ENCODE data around the gene CSTF2T.

CSTF2T gene, protein sequence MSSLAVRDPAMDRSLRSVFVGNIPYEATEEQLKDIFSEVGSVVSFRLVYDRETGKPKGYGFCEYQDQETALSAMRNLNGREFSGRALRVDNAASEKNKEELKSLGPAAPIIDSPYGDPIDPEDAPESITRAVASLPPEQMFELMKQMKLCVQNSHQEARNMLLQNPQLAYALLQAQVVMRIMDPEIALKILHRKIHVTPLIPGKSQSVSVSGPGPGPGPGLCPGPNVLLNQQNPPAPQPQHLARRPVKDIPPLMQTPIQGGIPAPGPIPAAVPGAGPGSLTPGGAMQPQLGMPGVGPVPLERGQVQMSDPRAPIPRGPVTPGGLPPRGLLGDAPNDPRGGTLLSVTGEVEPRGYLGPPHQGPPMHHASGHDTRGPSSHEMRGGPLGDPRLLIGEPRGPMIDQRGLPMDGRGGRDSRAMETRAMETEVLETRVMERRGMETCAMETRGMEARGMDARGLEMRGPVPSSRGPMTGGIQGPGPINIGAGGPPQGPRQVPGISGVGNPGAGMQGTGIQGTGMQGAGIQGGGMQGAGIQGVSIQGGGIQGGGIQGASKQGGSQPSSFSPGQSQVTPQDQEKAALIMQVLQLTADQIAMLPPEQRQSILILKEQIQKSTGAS

DNA sequence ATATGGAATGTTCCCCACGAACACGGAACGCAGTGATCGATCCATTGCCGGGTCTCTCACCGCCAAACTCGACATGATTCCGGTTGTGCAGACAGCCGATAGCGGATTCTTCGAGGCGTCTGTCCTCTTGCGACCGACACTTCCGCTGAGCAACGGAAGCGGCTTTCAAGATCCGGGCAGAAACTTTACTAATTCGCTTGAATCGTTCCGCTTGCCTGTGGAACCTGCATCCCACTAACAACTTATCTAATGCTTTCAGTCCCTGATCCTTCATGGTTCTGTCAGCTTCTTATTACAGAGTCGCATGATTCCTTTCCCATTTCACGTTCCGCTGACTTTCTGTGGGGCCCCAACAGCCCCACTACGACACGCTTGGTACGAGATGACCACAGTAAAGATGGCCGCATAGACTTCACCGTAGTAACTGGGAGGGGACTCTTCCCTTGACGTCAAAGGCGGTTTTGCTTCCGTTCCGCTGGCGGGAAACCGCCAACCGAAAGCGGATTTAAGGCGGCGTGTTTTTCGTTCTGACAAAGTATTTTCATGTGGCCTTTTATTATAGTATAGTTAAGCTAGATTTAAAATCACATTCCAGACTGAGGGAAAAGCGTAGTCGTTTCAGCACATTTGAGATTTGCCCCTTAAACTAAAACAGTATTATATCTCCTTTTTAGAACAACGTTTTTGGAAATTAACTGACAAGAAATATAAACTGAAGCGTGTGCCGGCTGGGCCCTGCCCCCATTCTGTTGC, at the start of gene CSTF2T:
CSTF2T (minus strand) TSS at position 121 of the 753 bp plus-strand sequence; CDS start at position 75, 46 bp downstream.
- Mint-ChIP-seq H3K4me3 (peak within 1 kb of the TSS; percentile 99), H3K4me1 (peaks cover 45% of the 10 kb centered on the region), H3K27me3 (no peaks in the 10 kb centered on the region), H3K9me3 (no peaks in the 10 kb centered on the region), H3K36me3 (ENCODE audit: insufficient read depth) (peaks cover 18% of the 10 kb centered on the region), H3K27ac (ENCODE audit: low read depth) (peak within 1 kb of the TSS; percentile 99)
- ATAC-seq (replicated peaks; ENCODE audit: extremely low read depth, poor library complexity, severe bottlenecking), result peak; percentile 91
- peak; percentile 89 to 94 for DNase-seq (ENCODE audit: low spot score in 2 of 2)

DNA sequence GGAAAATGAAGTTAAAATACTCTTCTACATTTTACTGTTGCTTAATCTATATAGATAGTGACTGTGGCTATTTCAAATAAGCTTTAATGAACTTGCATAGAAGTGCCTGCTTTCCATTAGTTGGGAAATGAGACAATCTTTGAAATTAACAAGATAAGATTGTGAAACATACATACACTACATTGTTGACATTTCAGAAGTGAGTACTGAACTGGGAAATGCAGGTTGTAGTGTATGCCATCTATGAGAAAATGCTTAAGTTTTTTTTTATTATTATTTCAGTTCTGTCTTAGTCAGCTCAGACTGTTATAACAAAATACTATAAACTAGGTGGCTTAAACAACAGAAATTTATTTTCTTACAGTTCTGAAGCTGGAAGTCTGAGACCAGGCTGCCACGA, 49.6 kb upstream of the CSTF2T start:
- ATAC-seq (replicated peaks; ENCODE audit: extremely low read depth, poor library complexity, severe bottlenecking), result no peak
- Mint-ChIP-seq H3K36me3 (ENCODE audit: insufficient read depth) (no peaks in the 10 kb centered on the region), H3K9me3 (no peaks in the 10 kb centered on the region), H3K4me1 (no peaks in the 10 kb centered on the region), H3K4me3 (no peak overlapping the region), H3K27me3 (no peaks in the 10 kb centered on the region), H3K27ac (ENCODE audit: low read depth) (no peak overlapping the region)
- no peak for DNase-seq (ENCODE audit: low spot score in 2 of 2)

DNA sequence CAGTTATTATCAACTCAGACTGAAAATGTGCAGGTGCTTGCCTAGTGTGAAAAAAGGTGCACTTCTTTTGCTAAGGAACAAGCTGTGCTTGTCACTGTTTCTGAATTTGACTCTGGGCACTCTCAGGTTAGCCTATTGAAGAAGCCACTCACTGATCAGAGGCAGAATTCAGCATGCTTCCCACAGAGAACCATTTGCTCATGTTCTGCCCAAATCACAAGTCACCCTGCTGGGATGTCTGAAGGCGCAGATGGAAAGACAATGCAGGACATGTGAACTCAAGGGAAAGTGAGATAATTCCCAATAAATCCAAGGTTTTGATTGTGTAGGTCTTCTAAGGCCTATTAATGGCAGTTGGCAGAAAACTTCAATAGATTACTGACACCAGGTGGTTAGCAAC, 47.8 kb upstream of the CSTF2T start:
- no peaks in the 10 kb centered on the region for H3K27me3 Mint-ChIP-seq
- ATAC-seq (replicated peaks; ENCODE audit: extremely low read depth, poor library complexity, severe bottlenecking), result no peak

GRCh38 chr10:51745397-51745796, 46.0 kb upstream of the CSTF2T start:
- Mint-ChIP-seq H3K27ac (ENCODE audit: low read depth) (no peak overlapping the region), H3K4me1 (no peaks in the 10 kb centered on the region), H3K4me3 (no peak overlapping the region), H3K27me3 (no peaks in the 10 kb centered on the region), H3K9me3 (no peaks in the 10 kb centered on the region), H3K36me3 (ENCODE audit: insufficient read depth) (no peaks in the 10 kb centered on the region)
- DNase-seq (ENCODE audit: low spot score in 2 of 2) (no peak), ATAC-seq (replicated peaks; ENCODE audit: extremely low read depth, poor library complexity, severe bottlenecking) (no peak)

More for the DNA sequence above, 47.8 kb upstream of the CSTF2T start:
- Mint-ChIP-seq H3K27ac (ENCODE audit: low read depth) (no peak overlapping the region), H3K4me3 (no peak overlapping the region), H3K9me3 (no peaks in the 10 kb centered on the region), H3K4me1 (no peaks in the 10 kb centered on the region), H3K36me3 (ENCODE audit: insufficient read depth) (no peaks in the 10 kb centered on the region)
- DNase-seq (ENCODE audit: low spot score in 2 of 2), result no peak

DNA sequence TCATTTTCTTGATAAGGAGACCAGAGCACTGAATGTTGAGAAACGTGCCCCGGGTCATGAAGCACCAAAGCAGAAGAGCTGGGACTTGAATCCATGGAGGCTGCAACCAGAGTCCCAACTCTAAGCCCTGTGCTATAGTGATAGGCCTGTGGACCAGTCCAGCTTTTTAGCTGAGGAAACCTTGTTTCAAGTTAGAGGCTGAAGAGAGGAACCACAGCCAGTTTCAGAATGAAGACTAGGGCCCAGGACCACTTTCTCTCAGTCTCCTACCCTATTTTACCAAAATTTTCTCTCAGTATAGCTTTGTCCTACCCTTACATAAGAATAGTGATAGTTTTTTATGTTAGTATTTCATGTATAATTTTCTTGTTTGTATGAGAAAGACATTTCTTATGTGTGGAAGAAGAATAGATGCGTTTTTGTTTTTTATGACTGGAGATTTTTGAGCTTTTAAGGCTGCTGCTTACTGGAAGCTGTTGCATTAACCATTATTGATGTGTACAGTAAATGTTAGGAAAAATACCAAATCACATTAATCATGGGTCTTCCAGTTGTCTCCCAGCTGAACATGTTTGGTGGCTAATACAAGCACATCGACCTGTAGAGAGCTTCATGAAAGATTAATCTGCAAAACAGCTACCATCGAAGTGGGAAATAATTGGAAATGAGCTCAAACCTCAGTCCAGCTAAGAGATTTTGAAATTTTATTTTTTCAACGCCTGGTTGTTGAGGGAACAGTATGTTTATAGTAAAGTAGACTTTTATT, 45.0 kb upstream of the CSTF2T start:
- H3K4me3 Mint-ChIP-seq, result no peak overlapping the region

GRCh38 chr10:51743146-51743545, 43.8 kb upstream of the CSTF2T start:
- H3K4me1 Mint-ChIP-seq, result no peaks in the 10 kb centered on the region
- no peaks in the 10 kb centered on the region for H3K9me3 Mint-ChIP-seq
- H3K36me3 Mint-ChIP-seq (ENCODE audit: insufficient read depth), result no peaks in the 10 kb centered on the region
- H3K27me3 Mint-ChIP-seq, result peaks cover 6% of the 10 kb centered on the region
- DNase-seq (ENCODE audit: low spot score in 2 of 2) (no peak), ATAC-seq (replicated peaks; ENCODE audit: extremely low read depth, poor library complexity, severe bottlenecking) (no peak)
- H3K27ac Mint-ChIP-seq (ENCODE audit: low read depth), result no peak overlapping the region
- H3K4me3 Mint-ChIP-seq, result no peak overlapping the region

More for the DNA sequence above, 45.0 kb upstream of the CSTF2T start:
- Mint-ChIP-seq H3K27me3 (no peaks in the 10 kb centered on the region), H3K27ac (ENCODE audit: low read depth) (no peak overlapping the region), H3K4me1 (no peaks in the 10 kb centered on the region), H3K9me3 (no peaks in the 10 kb centered on the region), H3K36me3 (ENCODE audit: insufficient read depth) (no peaks in the 10 kb centered on the region)
- ATAC-seq (replicated peaks; ENCODE audit: extremely low read depth, poor library complexity, severe bottlenecking) (no peak), DNase-seq (ENCODE audit: low spot score in 2 of 2) (no peak)

- H3K27ac Mint-ChIP-seq (ENCODE audit: low read depth), result no peak overlapping the region
- H3K4me1 Mint-ChIP-seq, result no peaks in the 10 kb centered on the region
- H3K36me3 Mint-ChIP-seq (ENCODE audit: insufficient read depth), result no peaks in the 10 kb centered on the region
- no peaks in the 10 kb centered on the region for H3K9me3 Mint-ChIP-seq
- H3K27me3 Mint-ChIP-seq, result peaks cover 8% of the 10 kb centered on the region
- H3K4me3 Mint-ChIP-seq, result no peak overlapping the region
- DNase-seq (ENCODE audit: low spot score in 2 of 2), result no peak
- ATAC-seq (replicated peaks; ENCODE audit: extremely low read depth, poor library complexity, severe bottlenecking), result no peak
Observed at GRCh38 chr10:51733057-51733456, 33.7 kb upstream of the CSTF2T start.

DNA sequence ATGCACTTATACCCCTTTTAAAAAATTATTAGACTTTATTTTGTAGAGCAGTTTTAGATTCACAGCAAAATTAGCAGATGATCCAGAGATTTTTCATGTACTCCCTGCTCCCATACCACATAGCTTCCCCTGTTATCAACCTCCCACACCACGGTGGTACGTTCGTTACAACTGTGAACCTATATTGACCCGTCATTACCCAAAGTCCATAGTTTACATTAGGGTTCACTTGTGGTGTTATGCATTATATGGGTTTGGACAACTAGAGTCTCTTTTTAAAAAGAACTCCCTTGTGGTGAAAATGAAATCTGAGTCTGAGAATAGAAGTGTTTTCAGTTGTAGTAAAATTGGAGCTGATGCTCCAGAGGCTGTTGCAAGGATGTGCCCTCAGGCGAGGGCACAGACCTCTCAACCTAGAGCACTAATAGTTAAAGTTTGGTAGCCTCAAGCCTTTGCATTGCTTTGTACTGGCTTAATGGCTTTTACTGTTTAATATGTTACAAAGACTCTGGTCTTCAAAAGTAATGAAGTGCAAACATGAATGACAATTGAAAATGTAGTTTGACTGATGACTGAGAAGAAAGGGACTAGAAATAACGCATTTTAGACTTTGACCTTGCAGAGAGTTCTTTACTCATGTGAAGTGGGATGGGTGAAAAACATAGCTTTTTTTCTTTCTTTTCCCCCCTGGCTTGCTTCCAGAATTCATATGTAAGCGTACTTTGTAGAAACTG, 30.6 kb upstream of the CSTF2T start:
- no peak overlapping the region for H3K27ac Mint-ChIP-seq (ENCODE audit: low read depth)
- H3K4me3 Mint-ChIP-seq, result no peak overlapping the region
- no peaks in the 10 kb centered on the region for H3K27me3 Mint-ChIP-seq
- DNase-seq (ENCODE audit: low spot score in 2 of 2) (no peak), ATAC-seq (replicated peaks; ENCODE audit: extremely low read depth, poor library complexity, severe bottlenecking) (no peak)
- H3K4me1 Mint-ChIP-seq, result no peaks in the 10 kb centered on the region
- H3K36me3 Mint-ChIP-seq (ENCODE audit: insufficient read depth), result no peaks in the 10 kb centered on the region
- no peaks in the 10 kb centered on the region for H3K9me3 Mint-ChIP-seq

- DNase-seq (ENCODE audit: low spot score in 2 of 2), result no peak
- no peak for ATAC-seq (replicated peaks; ENCODE audit: extremely low read depth, poor library complexity, severe bottlenecking)
- Mint-ChIP-seq H3K27me3 (peaks cover 20% of the 10 kb centered on the region), H3K4me3 (no peak overlapping the region), H3K4me1 (no peaks in the 10 kb centered on the region), H3K36me3 (ENCODE audit: insufficient read depth) (no peaks in the 10 kb centered on the region), H3K27ac (ENCODE audit: low read depth) (no peak overlapping the region), H3K9me3 (no peaks in the 10 kb centered on the region)
Observed at GRCh38 chr10:51724038-51724437, 24.6 kb upstream of the CSTF2T start.

DNA sequence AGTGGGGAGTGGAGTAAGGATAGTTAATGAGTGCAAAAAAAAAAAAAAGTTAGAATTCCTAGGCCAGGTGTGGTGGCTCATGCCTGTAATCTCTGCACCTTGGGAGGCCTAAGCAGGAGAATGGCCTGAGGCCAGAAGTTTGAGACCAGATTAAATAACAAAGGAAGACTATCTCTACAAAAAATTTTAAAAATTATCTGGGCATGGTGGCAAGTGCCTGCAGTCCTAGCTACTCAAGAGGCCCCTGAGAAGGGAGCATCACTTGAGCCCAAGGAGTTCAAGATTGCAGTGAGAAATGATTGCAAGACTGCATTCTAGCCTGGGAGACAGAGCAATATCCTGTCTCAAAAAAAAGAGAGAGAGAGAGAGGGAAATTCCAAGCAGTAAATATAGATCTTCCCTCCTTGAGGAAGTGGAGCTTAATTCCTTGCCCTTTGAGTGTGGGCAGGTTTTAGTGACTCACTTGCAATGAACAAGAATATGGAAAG, 19.5 kb upstream of the CSTF2T start:
- no peak overlapping the region for H3K4me3 Mint-ChIP-seq
- no peaks in the 10 kb centered on the region for H3K36me3 Mint-ChIP-seq (ENCODE audit: insufficient read depth)
- no peaks in the 10 kb centered on the region for H3K4me1 Mint-ChIP-seq
- no peak for ATAC-seq (replicated peaks; ENCODE audit: extremely low read depth, poor library complexity, severe bottlenecking)
- no peaks in the 10 kb centered on the region for H3K9me3 Mint-ChIP-seq
- no peak overlapping the region for H3K27ac Mint-ChIP-seq (ENCODE audit: low read depth)
- H3K27me3 Mint-ChIP-seq, result peaks cover 43% of the 10 kb centered on the region
- DNase-seq (ENCODE audit: low spot score in 2 of 2), result no peak

- Mint-ChIP-seq H3K27ac (ENCODE audit: low read depth) (no peak overlapping the region), H3K4me1 (no peaks in the 10 kb centered on the region), H3K9me3 (no peaks in the 10 kb centered on the region), H3K4me3 (no peak overlapping the region), H3K36me3 (ENCODE audit: insufficient read depth) (no peaks in the 10 kb centered on the region), H3K27me3 (peaks cover 31% of the 10 kb centered on the region)
- DNase-seq (ENCODE audit: low spot score in 2 of 2) (no peak), ATAC-seq (replicated peaks; ENCODE audit: extremely low read depth, poor library complexity, severe bottlenecking) (no peak)
Observed at GRCh38 chr10:51716981-51717380, 17.6 kb upstream of the CSTF2T start.

GRCh38 chr10:51711519-51711891, 12.1 kb upstream of the CSTF2T start:
- no peak overlapping the region for H3K27ac Mint-ChIP-seq (ENCODE audit: low read depth)
- peaks cover 10% of the 10 kb centered on the region for H3K27me3 Mint-ChIP-seq
- ATAC-seq (replicated peaks; ENCODE audit: extremely low read depth, poor library complexity, severe bottlenecking) (no peak), DNase-seq (ENCODE audit: low spot score in 2 of 2) (no peak)
- no peak overlapping the region for H3K4me3 Mint-ChIP-seq
- no peaks in the 10 kb centered on the region for H3K36me3 Mint-ChIP-seq (ENCODE audit: insufficient read depth)
- peaks cover 10% of the 10 kb centered on the region for H3K4me1 Mint-ChIP-seq
- no peaks in the 10 kb centered on the region for H3K9me3 Mint-ChIP-seq
